Measurements from ENCODE around the gene PRKAR1A. TPM values are rescaled to one million over a fixed set of nuclear protein-coding genes. Genes with fewer than 3 reads are reported as not detected.
A peak's percentile ranks its signal among the peaks of the same experiment; 100 is the strongest.

PRKAR1A gene
- total RNA-seq, 2 donors from 2014 or later: 236 to 271 TPM

- no peak for DNase-seq (ENCODE audit: low spot score)
- intact Hi-C loops (cut with DNase I): no loop called here
Measured at GRCh38 chr17:68592682-68593641, 80.7 kb downstream of the PRKAR1A start.

DNA sequence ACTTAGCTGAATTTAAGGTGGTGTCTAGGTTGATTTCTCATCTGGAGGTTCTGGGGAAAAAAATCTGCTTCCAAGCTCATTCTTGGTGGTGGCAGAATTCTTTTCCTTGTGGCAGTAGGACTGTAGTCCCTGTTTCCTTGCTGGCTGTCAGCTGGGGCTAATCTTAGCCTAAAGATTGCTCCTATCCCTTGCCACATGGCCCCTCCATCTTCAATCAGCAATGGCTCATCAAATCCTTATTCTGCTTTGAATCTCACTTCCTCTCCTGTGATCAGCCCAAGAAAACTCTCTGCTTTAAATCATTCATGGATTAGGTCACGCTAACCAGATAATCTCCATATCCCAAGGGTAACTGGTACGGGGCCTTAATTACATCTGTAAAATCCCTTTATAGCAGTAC lies 82.3 kb downstream of the PRKAR1A start:
- no peak for DNase-seq (ENCODE audit: low spot score)
- intact Hi-C loops (cut with DNase I): no loop called here

GRCh38 chr17:68595496-68595895 lies 83.3 kb downstream of the PRKAR1A start:
- intact Hi-C loops (cut with DNase I): no loop called here
- no peak for DNase-seq (ENCODE audit: low spot score)

DNA sequence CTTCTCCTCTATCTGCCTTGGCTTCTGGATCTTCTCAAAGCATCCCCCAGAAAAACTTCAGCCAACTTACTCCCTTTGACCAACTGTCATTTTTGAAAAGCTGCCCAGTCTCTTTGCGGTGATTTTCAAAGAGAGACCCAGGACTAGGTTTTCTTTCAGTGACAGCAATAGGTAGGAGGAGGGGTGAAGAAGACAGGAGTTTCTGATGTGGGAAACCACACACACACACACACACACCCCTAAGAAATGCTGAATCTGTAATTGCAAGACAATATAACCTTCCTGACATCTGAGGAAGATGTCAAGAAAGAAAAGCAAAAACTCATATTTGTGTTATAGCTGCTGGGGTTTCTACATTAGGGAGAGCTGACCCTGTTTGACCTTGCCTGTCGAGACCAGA lies 83.8 kb downstream of the PRKAR1A start:
- DNase-seq (ENCODE audit: low spot score): no peak
- intact Hi-C loops (cut with DNase I): no loop called here

- intact Hi-C loops (cut with DNase I): no loop called here
- DNase-seq (ENCODE audit: low spot score): no peak
Measured at GRCh38 chr17:68596411-68596945, 84.2 kb downstream of the PRKAR1A start.

DNA sequence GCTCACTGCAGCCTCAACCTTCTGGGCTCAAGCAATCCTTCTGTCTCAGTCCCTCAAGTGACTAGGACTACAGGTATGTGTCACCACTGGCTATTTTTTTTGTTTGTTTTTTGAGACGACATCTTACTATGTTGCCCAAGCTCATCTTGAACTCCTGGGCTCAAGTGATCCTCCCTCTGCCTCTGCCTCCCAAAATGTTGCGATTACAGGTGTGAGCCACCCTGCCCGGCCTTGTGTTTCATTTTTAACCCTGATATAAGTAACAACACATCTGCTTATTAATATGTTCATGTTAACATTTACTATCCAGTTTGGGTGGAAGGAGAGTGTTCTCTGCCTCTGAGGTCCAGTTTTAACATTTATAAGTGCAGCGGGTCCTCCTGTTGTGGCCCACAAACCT lies 85.8 kb downstream of the PRKAR1A start:
- intact Hi-C loops (cut with DNase I): no loop called here
- DNase-seq (ENCODE audit: low spot score): no peak

DNA sequence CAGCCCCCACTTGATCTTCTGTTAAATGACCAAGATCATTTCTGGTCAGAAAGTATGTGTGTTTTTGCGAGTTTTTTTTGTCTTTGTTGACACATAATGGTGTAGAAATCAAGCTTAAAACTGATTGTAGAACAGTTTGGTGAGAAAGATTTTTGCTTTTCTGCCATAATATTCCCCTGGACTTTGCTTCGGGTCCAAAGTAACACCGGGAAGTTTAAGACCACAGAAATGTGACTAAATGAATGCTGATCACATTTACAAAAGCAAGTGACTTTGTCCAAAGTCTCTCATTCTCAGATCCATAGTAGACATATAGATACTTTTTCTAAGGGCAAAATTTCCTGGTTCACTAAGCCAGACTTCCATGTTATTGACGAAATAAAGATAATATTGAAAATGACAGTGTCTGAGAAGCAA lies 86.3 kb downstream of the PRKAR1A start:
- intact Hi-C loops (cut with DNase I): no loop called here
- no peak for DNase-seq (ENCODE audit: low spot score)

DNA sequence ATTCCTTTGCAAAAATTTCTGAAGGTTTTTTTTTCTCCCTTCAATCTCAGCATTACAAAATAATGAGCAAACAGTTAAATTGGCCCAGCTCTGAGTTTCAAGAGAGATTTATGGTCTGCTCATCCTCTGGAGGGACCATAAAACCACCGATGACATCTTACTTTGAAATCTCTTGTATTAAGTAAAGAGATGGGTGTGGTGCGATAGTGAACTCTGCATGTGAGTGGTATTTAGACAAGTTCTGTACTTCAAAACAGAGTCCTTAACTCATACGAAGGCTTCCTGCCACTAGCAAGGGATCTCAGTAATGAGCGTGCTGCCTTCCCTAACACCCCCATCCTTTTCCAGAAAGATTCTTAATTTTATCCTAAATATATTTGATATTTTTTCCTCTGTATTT lies 86.9 kb downstream of the PRKAR1A start:
- no peak for DNase-seq (ENCODE audit: low spot score)
- intact Hi-C loops (cut with DNase I): no loop called here

DNA sequence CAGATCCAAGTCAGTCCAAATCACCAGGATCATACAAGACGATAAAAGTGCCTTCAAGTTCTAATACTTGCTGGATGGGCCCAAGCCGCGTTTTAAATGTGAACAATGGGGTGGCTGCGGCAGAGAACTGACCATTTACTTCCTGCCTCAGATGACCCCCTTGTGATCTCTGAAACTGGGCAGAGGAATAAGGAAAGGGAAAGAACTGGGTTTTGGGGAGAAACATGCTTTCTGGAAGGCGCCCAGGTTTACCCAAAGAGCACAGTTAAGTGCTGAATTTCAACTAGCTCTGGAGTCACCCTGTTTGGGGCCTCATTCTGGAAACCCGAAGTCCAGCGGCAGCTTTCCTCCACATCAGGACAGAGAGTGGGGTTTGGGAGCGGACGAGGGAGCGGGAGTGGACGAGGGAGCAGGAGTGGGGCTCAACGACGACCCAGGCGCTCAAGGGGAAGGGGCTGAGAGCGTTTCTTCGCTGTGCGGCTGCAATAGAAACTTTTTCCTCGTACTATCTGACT lies 87.4 kb downstream of the PRKAR1A start:
- peak; percentile 78 for DNase-seq (ENCODE audit: low spot score)
- intact Hi-C loops (cut with DNase I): no loop called here

- DNase-seq (ENCODE audit: low spot score): peak; percentile 81
- intact Hi-C loops (cut with DNase I): no loop called here
Measured at GRCh38 chr17:68600067-68600930, 88.1 kb downstream of the PRKAR1A start.

Other genes starting within 250 kb of the PRKAR1A start
- gene SLC16A6, start 221.3 kb upstream of the PRKAR1A start, total RNA-seq: 1 to 10 TPM; 1.7 to 1.9 TPM
- 1 to 10 TPM; 5.7 to 7.5 TPM for gene ARSG, start 220.9 kb upstream of the PRKAR1A start, total RNA-seq
- 10 to 100 TPM; 50.3 to 54.1 TPM for gene WIPI1, start 54.9 kb upstream of the PRKAR1A start, total RNA-seq
- 10 to 100 TPM; 17.6 to 29.9 TPM for gene FAM20A, start 88.9 kb downstream of the PRKAR1A start, total RNA-seq

All from posterior vena cava (tissue), 2 donors.